SW 1271 (cell line): Measurements from ENCODE around the gene CHN1.

Source experiments
- DNase-seq, 2 experiments: peaks; one replicate each; lab custom pipeline; 2025; lab: John Stamatoyannopoulos, UW

The CHN1 gene

GRCh38 chr2:175010848-175011254 is 5.7 kb upstream of the CHN1 start:
- no peak for DNase-seq

GRCh38 chr2:175009917-175010621 is 4.9 kb upstream of the CHN1 start:
- DNase-seq, result no peak

DNA sequence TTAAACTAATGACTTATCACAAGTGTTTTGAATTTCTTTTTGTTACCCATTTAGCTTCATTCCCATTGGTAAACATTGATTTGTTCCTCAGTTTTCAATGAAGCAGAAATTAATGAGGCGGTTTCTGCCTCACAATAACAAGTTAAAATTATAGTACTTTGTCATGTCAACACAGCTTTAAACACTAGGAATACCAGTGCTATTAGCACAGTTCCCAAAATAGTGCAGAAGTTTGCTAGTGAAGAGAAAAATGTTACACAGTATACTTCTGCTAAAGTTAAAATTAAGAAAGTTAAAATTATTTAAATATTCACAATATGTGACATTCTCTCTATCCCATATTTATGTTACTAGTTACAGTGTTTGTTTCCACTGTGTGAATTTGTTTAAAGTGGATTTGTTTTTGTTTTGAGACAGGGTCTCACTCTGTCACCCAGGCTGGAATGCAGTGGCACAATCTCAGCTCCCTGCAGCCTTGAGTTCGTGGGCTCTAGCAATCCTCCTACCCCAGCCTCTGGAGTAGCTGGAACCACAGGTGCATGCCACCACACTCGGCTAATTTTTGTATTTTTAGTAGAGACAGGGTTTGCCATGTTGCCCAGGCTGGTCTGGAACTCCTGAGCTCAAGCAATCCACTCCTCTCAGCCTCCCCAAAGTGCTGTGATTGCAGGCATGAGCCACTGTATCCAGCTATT is 3.8 kb upstream of the CHN1 start:
- no peak for DNase-seq

DNA sequence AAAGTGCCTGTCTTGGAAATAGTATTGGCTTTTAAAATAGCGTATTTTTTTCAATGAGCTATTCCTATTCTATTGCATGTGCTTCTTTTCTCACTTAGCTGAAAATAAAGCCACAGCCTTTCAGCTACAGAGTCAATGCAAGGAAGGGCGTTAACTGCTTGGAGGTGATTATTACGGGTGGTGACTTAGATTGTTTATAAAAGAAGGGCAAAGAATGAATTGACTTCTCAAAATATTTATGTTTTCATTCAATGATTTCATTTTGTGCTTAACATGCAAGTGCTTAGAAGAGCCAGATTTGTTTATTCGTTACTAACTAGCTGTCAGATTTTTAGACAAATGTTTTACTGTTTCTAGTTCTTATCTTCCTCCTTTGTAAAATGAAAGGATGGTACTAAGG is 2.8 kb upstream of the CHN1 start:
- DNase-seq, result no peak

- no peak for DNase-seq
These were observed 2.3 kb upstream of the CHN1 start for GRCh38 chr2:175007510-175007909.

- DNase-seq, result no peak
These were observed 1.1 kb upstream of the CHN1 start for GRCh38 chr2:175006281-175006680.

DNA sequence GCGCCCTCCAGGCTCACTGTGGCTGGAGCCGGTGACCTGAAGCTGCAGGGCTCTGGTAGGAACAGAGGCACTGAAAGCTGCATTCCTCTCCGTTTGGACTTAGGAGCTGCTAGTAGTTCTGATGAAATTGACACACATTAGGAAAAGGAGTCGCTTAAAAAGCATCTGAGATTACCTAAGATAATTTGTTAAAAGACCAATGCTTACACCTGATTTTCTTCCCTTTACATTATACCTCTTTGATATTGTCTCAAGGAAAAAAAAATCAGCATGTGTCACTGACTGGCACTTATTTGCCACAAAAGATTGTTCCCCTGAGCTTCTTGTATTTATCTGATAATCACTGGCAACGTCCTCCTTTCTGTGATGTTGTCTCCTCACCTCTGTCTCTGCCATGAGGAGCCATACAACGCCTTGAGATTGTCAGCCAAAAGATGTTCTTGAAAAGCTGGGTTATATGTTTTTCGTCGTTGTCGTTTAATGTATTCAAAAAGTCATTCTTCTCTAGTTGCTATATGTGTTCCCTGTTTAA is 618 bp upstream of the CHN1 start:
- DNase-seq, result no peak

- peak in 1 of 2 experiments; percentile 43 for DNase-seq
These were observed 526 bp downstream of the CHN1 start for GRCh38 chr2:175004730-175004979.

- DNase-seq, result peak; percentile 16 to 35
These were observed 1.1 kb downstream of the CHN1 start for GRCh38 chr2:175003875-175004729.

DNA sequence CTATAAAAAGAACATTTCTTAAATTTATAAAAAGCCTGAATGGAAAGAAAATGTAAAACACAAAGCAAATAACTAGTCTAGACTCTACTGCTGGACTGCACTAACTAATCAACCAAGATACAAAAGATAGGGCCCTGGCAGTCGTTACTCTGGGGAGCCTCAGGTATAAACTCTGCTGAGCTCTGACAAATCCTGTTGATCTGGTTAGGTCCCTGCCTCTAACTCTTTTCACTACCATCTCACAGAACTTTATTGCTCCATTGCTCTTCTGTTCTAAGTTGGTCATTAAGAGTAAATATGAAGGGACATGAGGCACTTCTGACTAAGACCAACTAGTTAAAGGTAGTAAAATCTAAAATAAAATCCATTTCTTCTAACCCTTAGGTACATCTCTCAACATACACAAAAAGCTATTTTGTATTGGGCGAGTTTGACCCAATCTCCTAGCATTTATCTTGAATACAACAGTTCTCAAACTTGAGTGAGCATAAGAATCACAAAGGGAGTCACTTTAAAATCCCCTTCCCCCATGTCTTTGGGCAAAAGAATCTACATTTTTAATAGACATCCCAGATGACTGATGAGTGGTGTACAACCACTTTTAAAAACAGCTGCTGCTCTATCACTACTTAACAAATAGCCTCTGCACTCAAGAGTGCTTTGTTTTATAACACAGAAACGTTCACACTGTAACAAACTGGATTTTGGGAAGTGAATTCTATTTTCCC is 2.5 kb downstream of the CHN1 start:
- no peak for DNase-seq

DNA sequence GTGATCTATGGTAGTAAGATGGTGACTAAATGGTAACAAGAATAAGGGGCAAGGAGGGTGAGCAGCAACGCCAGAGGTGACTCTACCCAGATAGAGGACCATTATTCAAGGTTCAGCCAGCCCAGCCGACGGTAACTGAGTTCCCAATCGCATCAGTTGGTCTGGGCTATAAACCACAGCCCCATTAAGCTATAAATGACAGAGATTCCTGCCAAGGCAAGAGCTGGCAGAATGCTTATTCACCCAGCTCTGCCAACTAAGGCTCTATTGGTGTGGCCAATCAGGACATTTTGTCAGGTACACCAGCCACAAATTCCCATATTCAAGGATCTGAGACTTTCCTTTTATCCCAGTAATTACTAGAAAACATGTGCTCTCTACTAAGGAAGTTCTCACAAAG is 3.6 kb downstream of the CHN1 start:
- DNase-seq, result no peak

DNA sequence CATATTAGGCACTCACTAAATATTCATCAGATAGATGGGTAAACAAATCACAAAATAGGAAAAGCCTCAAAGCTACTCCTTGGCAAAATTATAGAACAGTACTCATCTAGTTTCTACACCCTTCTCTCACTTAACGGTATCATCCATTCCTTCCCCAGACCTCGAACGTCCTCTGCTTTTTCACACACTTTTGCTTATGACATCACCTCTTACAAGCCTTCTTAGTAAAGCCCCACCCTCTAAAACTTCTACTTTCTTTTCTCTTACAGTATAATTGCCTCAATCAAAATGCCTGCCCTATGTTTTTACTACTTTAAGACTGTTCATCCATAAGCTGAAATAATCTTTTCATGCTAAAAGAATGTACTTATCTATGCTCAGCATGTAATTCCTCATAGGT is 8.1 kb downstream of the CHN1 start:
- no peak for DNase-seq

DNA sequence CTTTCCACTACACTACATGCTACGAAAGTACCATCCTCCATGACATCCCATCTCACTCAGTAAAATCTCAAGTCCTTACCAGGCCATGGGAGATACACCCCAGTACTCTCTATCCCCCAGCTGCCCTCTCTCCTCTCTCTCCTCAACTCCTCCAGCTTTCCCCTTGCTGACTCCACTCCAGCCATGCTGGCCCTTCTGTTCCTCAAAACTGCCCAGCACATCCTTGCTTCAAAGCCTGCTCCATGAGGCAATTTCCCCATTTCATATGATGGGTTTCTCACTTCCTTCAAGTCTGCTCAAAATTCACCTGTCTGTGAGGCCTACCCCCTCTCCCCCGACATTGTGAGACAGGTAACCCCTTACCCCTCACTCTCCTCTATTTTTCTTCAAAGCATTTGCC is 8.6 kb downstream of the CHN1 start:
- DNase-seq, result no peak

GRCh38 chr2:174994381-174994780 is 10.8 kb downstream of the CHN1 start:
- no peak for DNase-seq

GRCh38 chr2:174992886-174993285 is 12.3 kb downstream of the CHN1 start:
- no peak for DNase-seq

- DNase-seq, result peak in 1 of 2 experiments; percentile 35
These were observed 19.6 kb downstream of the CHN1 start for GRCh38 chr2:174985614-174986013.

- DNase-seq, result no peak
These were observed 20.6 kb downstream of the CHN1 start for GRCh38 chr2:174984561-174984960.

- DNase-seq, result no peak
These were observed 23.9 kb downstream of the CHN1 start for GRCh38 chr2:174981331-174981730.

GRCh38 chr2:174979996-174980395 is 25.2 kb downstream of the CHN1 start:
- DNase-seq, result no peak

DNA sequence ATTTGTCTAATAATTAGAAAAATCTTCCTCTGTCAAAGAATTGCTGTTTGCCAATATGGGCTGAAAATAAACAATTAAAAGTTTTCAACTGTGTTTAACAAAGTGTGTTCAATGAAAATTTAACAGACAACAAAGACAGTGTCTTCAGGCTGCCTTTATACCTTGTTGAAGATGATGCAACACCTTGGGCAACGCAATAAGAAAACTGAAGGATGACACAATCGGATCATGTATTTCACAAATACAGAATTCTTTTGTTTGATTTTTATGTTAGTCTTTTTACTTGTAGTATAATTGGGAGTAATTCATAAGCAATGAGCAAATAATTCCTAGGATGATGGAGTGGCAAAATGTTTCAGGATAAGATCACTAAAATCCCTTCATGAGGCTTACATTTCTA is 27.8 kb downstream of the CHN1 start:
- no peak for DNase-seq

GRCh38 chr2:174974131-174974530 is 31.1 kb downstream of the CHN1 start:
- DNase-seq, result no peak

GRCh38 chr2:174972924-174973323 is 32.3 kb downstream of the CHN1 start:
- DNase-seq, result peak; percentile 36 to 81
